Subcutaneous adipose tissue (tissue), 4 donors: Measurements from ENCODE around the gene ARSB. TPM values are rescaled to one million over a fixed set of nuclear protein-coding genes. Genes with fewer than 3 reads are reported as not detected.

Source experiments
- total RNA-seq, 4 donors: library from RNA; depleted of rRNA; stranded (reverse); fragments of >200 nt; gene quantifications; one replicate each; pipeline ENCODE4 v1.1.0, GENCODE V29; 2016
- TF ChIP-seq, protein P1 (sequence below): fragments of 450-650 bp; IDR thresholded peaks from one replicate; pipeline ENCODE4 v1.5.1; 2016; ENCODE audit warnings: low read depth, mild to moderate bottlenecking, control low read depth, antibody characterized with exemption, moderate library complexity

Gene ARSB
- total RNA-seq, result 10 to 100 TPM; 10.9 to 24.8 (median 17.0) TPM

- TF ChIP-seq, protein P1, sequence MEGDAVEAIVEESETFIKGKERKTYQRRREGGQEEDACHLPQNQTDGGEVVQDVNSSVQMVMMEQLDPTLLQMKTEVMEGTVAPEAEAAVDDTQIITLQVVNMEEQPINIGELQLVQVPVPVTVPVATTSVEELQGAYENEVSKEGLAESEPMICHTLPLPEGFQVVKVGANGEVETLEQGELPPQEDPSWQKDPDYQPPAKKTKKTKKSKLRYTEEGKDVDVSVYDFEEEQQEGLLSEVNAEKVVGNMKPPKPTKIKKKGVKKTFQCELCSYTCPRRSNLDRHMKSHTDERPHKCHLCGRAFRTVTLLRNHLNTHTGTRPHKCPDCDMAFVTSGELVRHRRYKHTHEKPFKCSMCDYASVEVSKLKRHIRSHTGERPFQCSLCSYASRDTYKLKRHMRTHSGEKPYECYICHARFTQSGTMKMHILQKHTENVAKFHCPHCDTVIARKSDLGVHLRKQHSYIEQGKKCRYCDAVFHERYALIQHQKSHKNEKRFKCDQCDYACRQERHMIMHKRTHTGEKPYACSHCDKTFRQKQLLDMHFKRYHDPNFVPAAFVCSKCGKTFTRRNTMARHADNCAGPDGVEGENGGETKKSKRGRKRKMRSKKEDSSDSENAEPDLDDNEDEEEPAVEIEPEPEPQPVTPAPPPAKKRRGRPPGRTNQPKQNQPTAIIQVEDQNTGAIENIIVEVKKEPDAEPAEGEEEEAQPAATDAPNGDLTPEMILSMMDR, result no peak
Observed at GRCh38 chr5:78985116-78985724, at the start of gene ARSB. Gene ARSB (minus strand): TSS chr5:78985310. CDS start chr5:78985248, 62 bp downstream.

GRCh38 chr5:79032782-79033181, 47.7 kb upstream of the ARSB start:
- TF ChIP-seq, protein P1, result no peak

GRCh38 chr5:79032031-79032695, 47.1 kb upstream of the ARSB start:
- TF ChIP-seq, protein P1, result no peak

DNA sequence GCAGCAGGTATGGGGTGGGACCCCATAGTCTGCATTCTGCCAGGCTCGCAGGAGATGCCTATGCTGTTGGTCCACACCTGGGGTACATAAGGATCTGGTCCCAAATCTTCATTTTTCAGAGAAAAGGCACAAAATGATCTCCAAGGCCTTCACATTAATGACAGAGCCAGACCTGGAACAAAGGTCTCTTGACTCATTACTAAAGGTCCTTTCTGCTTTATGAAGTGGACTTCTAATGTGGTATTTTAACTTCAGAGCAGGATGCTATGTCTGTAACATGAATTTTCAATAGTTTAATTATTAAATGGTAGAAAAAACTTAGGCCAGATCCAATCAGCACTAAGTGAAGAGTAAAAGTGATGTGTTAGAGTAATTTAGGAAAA, 46.4 kb upstream of the ARSB start:
- TF ChIP-seq, protein P1, result no peak

DNA sequence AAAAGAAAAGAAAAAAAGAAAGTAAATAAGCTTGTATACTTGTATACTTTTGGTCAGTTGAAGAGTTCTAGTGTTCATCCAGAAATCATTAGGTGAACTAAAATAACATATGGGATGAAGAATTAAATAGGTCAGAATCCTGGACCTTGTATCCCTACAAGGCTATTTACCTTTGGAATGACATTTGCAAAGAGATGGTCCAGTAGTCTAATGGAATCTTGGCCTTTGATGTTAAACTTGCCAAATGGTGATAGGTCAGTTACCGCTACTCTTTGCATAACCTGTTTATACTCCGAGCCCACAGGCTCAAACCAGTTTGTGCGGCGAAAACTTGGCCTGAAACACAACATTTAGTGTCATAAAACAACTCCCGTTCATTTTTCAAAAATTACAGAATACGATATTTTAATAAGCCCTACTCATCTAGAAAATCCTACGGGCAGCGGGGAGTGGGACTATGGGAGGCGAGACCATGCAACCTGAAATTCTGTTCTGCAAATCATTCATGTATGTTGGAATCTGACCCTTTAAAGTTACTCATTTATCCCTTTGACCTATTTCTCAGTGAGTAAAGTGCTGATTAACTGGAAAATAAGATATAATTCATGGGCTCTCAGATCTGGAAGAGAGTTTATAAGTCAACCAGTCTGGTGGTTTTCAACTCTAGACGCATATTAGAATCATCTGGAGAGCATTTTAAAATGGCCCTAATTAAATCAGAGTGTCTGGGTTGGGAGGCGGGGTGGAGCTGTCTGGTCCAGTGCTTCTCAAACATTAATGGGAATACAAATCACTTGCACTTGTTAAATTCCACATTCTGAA, 45.8 kb upstream of the ARSB start:
- TF ChIP-seq, protein P1, result no peak

DNA sequence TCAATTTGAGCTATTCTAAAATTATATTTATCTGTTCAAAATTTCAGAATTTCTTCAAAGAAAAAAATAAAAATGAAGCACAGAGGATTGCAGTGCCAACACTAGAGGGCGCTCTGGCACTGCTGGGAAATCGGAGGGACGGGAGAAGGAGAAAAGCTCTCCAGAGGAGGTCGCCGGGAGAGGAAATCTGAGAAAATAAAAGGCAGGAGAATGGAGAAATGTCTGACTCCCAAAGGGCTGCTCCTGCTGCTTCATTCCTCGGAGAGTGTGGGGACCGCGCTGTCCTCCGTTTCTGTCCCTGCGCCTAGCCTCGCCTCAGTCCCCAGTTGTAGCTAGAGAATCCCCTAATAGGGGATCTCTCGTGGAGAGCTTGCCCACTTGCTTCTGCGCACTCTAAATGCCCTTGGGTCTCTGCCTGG, 40.0 kb upstream of the ARSB start:
- TF ChIP-seq, protein P1, result no peak

DNA sequence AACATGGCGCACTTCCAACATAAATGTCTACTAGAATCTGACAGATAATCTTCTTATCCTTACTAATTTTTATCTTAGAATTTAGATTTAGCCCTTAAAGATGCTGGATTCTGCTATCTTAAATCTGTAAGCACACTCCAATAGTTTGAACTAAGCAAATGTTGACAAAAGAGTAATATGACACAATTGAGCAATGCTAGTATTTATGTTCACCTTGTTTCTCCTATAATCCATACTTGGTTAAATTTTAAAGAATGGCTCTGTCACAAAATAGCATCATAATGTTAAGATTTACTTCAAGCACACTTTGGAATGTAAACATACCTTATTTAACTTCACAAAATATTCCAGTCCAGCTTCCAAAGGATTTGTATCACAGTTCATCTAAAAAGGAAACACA, 38.8 kb upstream of the ARSB start:
- TF ChIP-seq, protein P1, result no peak
